HepG2 (cell line): ENCODE measurements around the gene SKP1. TPM values are rescaled to one million over a fixed set of nuclear protein-coding genes. Genes with fewer than 3 reads are reported as not detected.

Experiments
- CCAR2 ChIP-seq: fragments of 200-400 bp; formaldehyde crosslinking; optimal IDR thresholded peaks from 2 replicates; pipeline ENCODE3; 2018; ENCODE audit warnings: low read depth, mild to moderate bottlenecking, low read length, moderate library complexity
- ETV5 ChIP-seq: IDR thresholded peaks from 2 replicates; pipeline ENCODE4 v1.6.1; 2018; ENCODE audit warnings: missing biosample characterization, missing genetic modification reagents, inconsistent platforms, borderline replicate concordance
- FOSL2 ChIP-seq: sonication (generic); formaldehyde crosslinking; IDR thresholded peaks from 2 replicates; pipeline ENCODE4 v1.4.0; 2020; ENCODE audit warnings: missing genetic modification reagents
- FOXP4 ChIP-seq: sonication (generic); formaldehyde crosslinking; IDR thresholded peaks from 2 replicates; pipeline ENCODE4 v1.4.0; 2020; ENCODE audit warnings: missing genetic modification reagents
- HMGXB4 ChIP-seq, 2 experiments: sonication (generic) in 1 of 2; formaldehyde crosslinking in 1 of 2; IDR thresholded peaks; 2 replicates each; pipeline versions ENCODE4 v1.4.0 to v1.6.1; 2018 to 2020; ENCODE audit warnings: missing genetic modification reagents in 2 of 2, borderline replicate concordance in 1 of 2, low read depth in 1 of 2, mild to moderate bottlenecking in 1 of 2, missing biosample characterization in 1 of 2
- MEF2D ChIP-seq: sonication (generic); formaldehyde crosslinking; IDR thresholded peaks from 2 replicates; pipeline ENCODE4 v1.5.1; 2020; ENCODE audit warnings: mild to moderate bottlenecking, missing genetic modification reagents
- MEIS1 ChIP-seq: sonication (generic); formaldehyde crosslinking; IDR thresholded peaks from 2 replicates; pipeline ENCODE4 v1.9.0; 2021; ENCODE audit warnings: mild to moderate bottlenecking, missing genetic modification reagents, moderate library complexity, borderline replicate concordance
- NBN ChIP-seq: fragments of 450-650 bp; conservative IDR thresholded peaks from 2 replicates; pipeline ENCODE4 v1.6.1; 2017
- PLSCR1 ChIP-seq: sonication (generic); formaldehyde crosslinking; IDR thresholded peaks from 2 replicates; pipeline ENCODE4 v1.5.0; 2020; ENCODE audit warnings: missing genetic modification reagents, mild to moderate bottlenecking, borderline replicate concordance
- PTBP1 ChIP-seq: fragments of 200-400 bp; formaldehyde crosslinking; IDR thresholded peaks from 2 replicates; pipeline ENCODE4 v1.6.1; 2018; ENCODE audit warnings: low read length, low read depth; ENCODE audit not compliant: poor library complexity, severe bottlenecking
- SAFB2 ChIP-seq: sonication (generic); formaldehyde crosslinking; IDR thresholded peaks from 2 replicates; pipeline ENCODE4 v1.5.1; 2020; ENCODE audit warnings: missing genetic modification reagents, low read depth, mild to moderate bottlenecking, borderline replicate concordance
- SAP130 ChIP-seq: IDR thresholded peaks from 2 replicates; pipeline ENCODE4 v1.6.1; 2016; ENCODE audit warnings: low read depth
- SMAD9 ChIP-seq: sonication (generic); formaldehyde crosslinking; IDR thresholded peaks from 2 replicates; pipeline ENCODE4 v1.5.1; 2020; ENCODE audit warnings: mild to moderate bottlenecking, missing genetic modification reagents
- SRY ChIP-seq: sonication (generic); formaldehyde crosslinking; IDR thresholded peaks from 2 replicates; pipeline ENCODE4 v1.8.0; 2022; ENCODE audit warnings: mild to moderate bottlenecking, missing genetic modification reagents
- ZBTB33 ChIP-seq: sonication (generic); formaldehyde crosslinking; IDR thresholded peaks from 2 replicates; pipeline ENCODE4 v1.4.0; 2020; ENCODE audit warnings: missing genetic modification reagents
- ZMYM2 ChIP-seq: sonication (generic); formaldehyde crosslinking; IDR thresholded peaks from 2 replicates; pipeline ENCODE4 v1.8.0; 2022; ENCODE audit warnings: mild to moderate bottlenecking, missing genetic modification reagents
- ZNF20 ChIP-seq: sonication (generic); formaldehyde crosslinking; IDR thresholded peaks from 2 replicates; pipeline ENCODE4 v1.4.0; 2020; ENCODE audit warnings: mild to moderate bottlenecking, moderate library complexity, missing genetic modification reagents
- ZNF337 ChIP-seq: sonication (generic); formaldehyde crosslinking; IDR thresholded peaks from 2 replicates; pipeline ENCODE4 v1.5.1; 2020; ENCODE audit warnings: missing genetic modification reagents, low read depth, mild to moderate bottlenecking, borderline replicate concordance
- ZNF430 ChIP-seq: sonication (generic); formaldehyde crosslinking; IDR thresholded peaks from 2 replicates; pipeline ENCODE4 v1.9.0; 2021; ENCODE audit warnings: mild to moderate bottlenecking, missing genetic modification reagents
- ZNF501 ChIP-seq: sonication (generic); formaldehyde crosslinking; IDR thresholded peaks from 2 replicates; pipeline ENCODE4 v1.5.1; 2020; ENCODE audit warnings: mild to moderate bottlenecking, moderate library complexity, missing genetic modification reagents
- ZNF549 ChIP-seq: sonication (generic); formaldehyde crosslinking; IDR thresholded peaks from 2 replicates; pipeline ENCODE4 v1.5.0; 2020; ENCODE audit warnings: missing genetic modification reagents
- ZNF580 ChIP-seq: IDR thresholded peaks from 2 replicates; pipeline ENCODE4 v1.6.1; 2016; ENCODE audit warnings: low read depth, borderline replicate concordance
- ZNF660 ChIP-seq: sonication (generic); formaldehyde crosslinking; IDR thresholded peaks from 2 replicates; pipeline ENCODE4 v1.5.1; 2020; ENCODE audit warnings: mild to moderate bottlenecking, low read depth, missing genetic modification reagents, borderline replicate concordance
- ZNF678 ChIP-seq: sonication (generic); formaldehyde crosslinking; IDR thresholded peaks from 2 replicates; pipeline ENCODE4 v1.4.0; 2020; ENCODE audit warnings: mild to moderate bottlenecking, missing genetic modification reagents
- polyA plus RNA-seq, 8 experiments: library from polyadenylated mRNA; depleted of rRNA in 3 of 8; stranded (reverse) in 7 of 8; unstranded in 1 of 8; fragments of >200 nt; fragmentation: Illumina TruSeq in 4 of 8; extraction: Trizol in 4 of 8; gene quantifications; 2 replicates each; pipeline versions ENCODE4 v1.2.1 to v1.2.3, GENCODE V29; 2011 to 2016; ENCODE audit warnings: low read depth in 4 of 8, missing spikeins in 1 of 8, mixed read lengths in 1 of 8; ENCODE audit not compliant: insufficient read depth in 1 of 8
- total RNA-seq, 5 experiments: library from RNA; depleted of rRNA; stranded (reverse); fragments of >200 nt; fragmentation: Illumina TruSeq; extraction: Trizol; gene quantifications; 2 replicates each; pipeline ENCODE4 v1.2.3, GENCODE V29; 2016; ENCODE audit warnings: low read depth in 1 of 5

Gene SKP1
- total and polyA plus RNA-seq, 2 of the 13 experiments (the other 11 are each of a cell fraction or from before 2014, with no cell fraction given), result 134 to 340 TPM

GRCh38 chr5:134177369-134178095 lies 782 bp upstream of the SKP1 start (continued):
- TF ChIP-seq CCAR2 (no peak), HMGXB4 (CRISPR knock-in tag; IDR thresholded peaks at IDR 0.05; ENCODE audit: borderline replicate concordance in 1 of 2, low read depth in 1 of 2) (peak in 1 of 2 experiments; percentile 29; a peak in 1 of 4 replicates), ZNF678 (no peak), ZNF20 (CRISPR knock-in tag) (no peak), ZNF430 (CRISPR knock-in tag) (no peak), PTBP1 (no peak), SAP130 (CRISPR knock-in tag) (peak; percentile 48), PLSCR1 (CRISPR knock-in tag) (no peak), ZNF580 (CRISPR knock-in tag) (no peak), MEIS1 (CRISPR knock-in tag) (no peak), ETV5 (0 out of 2 replicates have a peak, but pooled peaks have one; percentile 14), SMAD9 (CRISPR knock-in tag) (no peak), ZBTB33 (CRISPR knock-in tag) (no peak), NBN (no peak), ZMYM2 (no peak), ZNF549 (no peak), FOXP4 (no peak), ZNF660 (CRISPR knock-in tag) (no peak), ZNF501 (CRISPR knock-in tag) (no peak; the same call in 1 of the 2 replicates), SRY (no peak), FOSL2 (CRISPR knock-in tag) (no peak), MEF2D (no peak), SAFB2 (CRISPR knock-in tag) (no peak), ZNF337 (CRISPR knock-in tag) (no peak)
